MCF 10A (cell line): ENCODE results near the gene SFI1. TPM values are rescaled to one million over a fixed set of nuclear protein-coding genes. Genes with fewer than 3 reads are reported as not detected.

Source experiments
- BruUV-seq: library from RNA; stranded (reverse); fragments of 400-500 nt; replicated peaks from 2 replicates; lab custom pipeline; 2021; lab: Mats Ljungman, UMichigan
- CTCF ChIA-PET: fragments of 300-600 bp; sonication (Branson Sonifier 250); formaldehyde crosslinking; extraction: SDS; loops from one replicate; lab custom pipeline; 2021; ENCODE audit warnings: antibody characterized with exemption, inconsistent platforms; lab: Yijun Ruan, JAX
- POLR2A ChIA-PET: fragments of 300-600, 350-650 bp; sonication (Branson Sonifier 250); formaldehyde crosslinking; extraction: SDS; loops from one replicate; lab custom pipeline; 2020; ENCODE audit warnings: antibody characterized with exemption, inconsistent platforms; lab: Yijun Ruan, JAX
- DNase-seq: peaks from one replicate; pipeline ENCODE4 v3.0.0-alpha.2; 2018; ENCODE audit not compliant: unreplicated experiment
- H3K27ac Mint-ChIP-seq: one replicate; pipeline ENCODE4 v1.8.0; 2022; ENCODE audit warnings: mild to moderate bottlenecking, low read depth, mixed read lengths; ENCODE audit not compliant: unreplicated experiment
- H3K27me3 Mint-ChIP-seq: one replicate; pipeline ENCODE4 v1.8.0; 2022; ENCODE audit warnings: mixed read lengths; ENCODE audit not compliant: insufficient read depth, unreplicated experiment
- H3K36me3 Mint-ChIP-seq: one replicate; pipeline ENCODE4 v1.8.0; 2022; ENCODE audit warnings: mild to moderate bottlenecking, moderate library complexity, mixed read lengths; ENCODE audit not compliant: insufficient read depth, unreplicated experiment
- H3K4me1 Mint-ChIP-seq: one replicate; pipeline ENCODE4 v1.8.0; 2022; ENCODE audit warnings: mixed read lengths; ENCODE audit not compliant: insufficient read depth, unreplicated experiment
- H3K4me3 Mint-ChIP-seq: one replicate; pipeline ENCODE4 v1.8.0; 2022; ENCODE audit warnings: mild to moderate bottlenecking, moderate library complexity, mixed read lengths; ENCODE audit not compliant: unreplicated experiment
- H3K9me3 Mint-ChIP-seq: one replicate; pipeline ENCODE4 v1.8.0; 2022; ENCODE audit warnings: mixed read lengths; ENCODE audit not compliant: unreplicated experiment
- intact Hi-C: fragments of 100-400 bp; cut with micrococcal nuclease; formaldehyde crosslinking; loops from 2 replicates; pipeline ENCODE4 v1.14.1; 2022
- microRNA-seq: library from miRNA; unstranded; fragments of <30 nt; microRNA quantifications from one replicate; pipeline ENCODE4 v1.2.0, GENCODE V29; 2022
- total RNA-seq: library from RNA; stranded (reverse); gene quantifications from 2 replicates; pipeline ENCODE4 v1.2.3, GENCODE V29; 2022
- TF ChIP-seq, protein P1 (sequence below): fragments of 200-600 bp; IDR thresholded peaks from one replicate; pipeline ENCODE4 v1.8.0; 2022; ENCODE audit warnings: antibody characterized with exemption, mild to moderate bottlenecking; ENCODE audit not compliant: unreplicated experiment

SFI1 gene
- total RNA-seq, 1 experiment from 2014 or later: 36.2 TPM

DNA sequence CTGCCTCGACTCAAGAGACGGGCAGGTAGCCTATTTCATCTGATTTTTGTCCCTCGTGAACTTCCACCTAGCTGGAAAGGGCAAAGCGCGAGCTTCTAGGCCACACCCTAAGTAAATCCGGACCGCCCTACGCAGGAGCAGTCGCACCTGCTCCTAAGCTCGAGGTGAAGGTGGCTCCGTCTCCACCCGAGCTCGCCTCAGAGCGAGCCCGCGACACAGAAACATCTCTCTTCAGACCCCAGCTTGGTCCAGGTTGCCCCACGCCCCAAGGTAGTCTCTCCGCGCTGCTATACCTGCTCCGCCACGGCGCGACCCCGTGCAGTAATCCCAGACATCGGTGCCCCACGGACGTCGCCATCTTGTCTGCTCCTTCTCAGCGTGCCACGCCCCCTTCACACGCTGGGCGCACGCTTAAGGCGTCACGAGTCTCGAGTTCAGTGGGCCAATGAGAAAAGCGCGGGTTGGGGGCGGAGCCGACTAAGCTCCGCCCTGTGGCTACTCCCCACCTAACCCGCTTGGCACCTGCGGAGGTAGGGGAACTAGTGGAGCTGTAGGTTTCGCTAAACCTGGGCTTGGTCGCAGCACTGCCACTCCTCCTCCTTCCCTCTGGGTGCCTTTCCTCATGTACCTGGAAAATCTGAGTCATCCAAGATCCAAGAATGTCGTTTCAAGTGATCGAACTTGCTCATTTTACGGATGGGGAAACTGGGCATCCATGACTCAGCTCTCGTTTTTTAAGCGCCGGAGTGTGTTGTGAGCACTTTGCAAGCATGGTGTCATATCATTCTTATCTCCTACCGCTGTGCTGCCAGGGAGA, 165.7 kb downstream of the SFI1 start, which contains the start of gene PISD:
Gene PISD (minus strand): TSS at position 365 of the 817 bp plus-strand sequence. CDS start 7 bp downstream, at position 358.
- H3K9me3 Mint-ChIP-seq: no peaks in the 10 kb centered on the region
- TF ChIP-seq, protein P1, sequence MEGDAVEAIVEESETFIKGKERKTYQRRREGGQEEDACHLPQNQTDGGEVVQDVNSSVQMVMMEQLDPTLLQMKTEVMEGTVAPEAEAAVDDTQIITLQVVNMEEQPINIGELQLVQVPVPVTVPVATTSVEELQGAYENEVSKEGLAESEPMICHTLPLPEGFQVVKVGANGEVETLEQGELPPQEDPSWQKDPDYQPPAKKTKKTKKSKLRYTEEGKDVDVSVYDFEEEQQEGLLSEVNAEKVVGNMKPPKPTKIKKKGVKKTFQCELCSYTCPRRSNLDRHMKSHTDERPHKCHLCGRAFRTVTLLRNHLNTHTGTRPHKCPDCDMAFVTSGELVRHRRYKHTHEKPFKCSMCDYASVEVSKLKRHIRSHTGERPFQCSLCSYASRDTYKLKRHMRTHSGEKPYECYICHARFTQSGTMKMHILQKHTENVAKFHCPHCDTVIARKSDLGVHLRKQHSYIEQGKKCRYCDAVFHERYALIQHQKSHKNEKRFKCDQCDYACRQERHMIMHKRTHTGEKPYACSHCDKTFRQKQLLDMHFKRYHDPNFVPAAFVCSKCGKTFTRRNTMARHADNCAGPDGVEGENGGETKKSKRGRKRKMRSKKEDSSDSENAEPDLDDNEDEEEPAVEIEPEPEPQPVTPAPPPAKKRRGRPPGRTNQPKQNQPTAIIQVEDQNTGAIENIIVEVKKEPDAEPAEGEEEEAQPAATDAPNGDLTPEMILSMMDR: no peak
- intact Hi-C loops: loop anchor here (5.0 kb wide), 2 partner anchors 90 to 210 kb away; partner anchors contain the start of genes DEPDC5 and PRR14L
- peaks cover 44% of the 10 kb centered on the region for H3K36me3 Mint-ChIP-seq
- peak; percentile 98 for DNase-seq
- H3K4me3 Mint-ChIP-seq: peak within 1 kb of the TSS; percentile 100
- ChIA-PET POLR2A (interaction anchor here (0.6 to 6.2 kb wide), 46 partner anchors 9 to 830 kb away, joined by 3 to 107 read pairs (median 4); partner anchors contain the start of genes DEPDC5, EIF4ENIF1, PRR14L and SFI1), CTCF (interaction anchor here (0.6 to 1.5 kb wide), 9 partner anchors 13 to 308 kb away, joined by 3 to 7 read pairs (median 4); no protein-coding TSS in a partner anchor)
- H3K27ac Mint-ChIP-seq: peak within 1 kb of the TSS; percentile 100
- BruUV-seq: no TSS peak
- no peaks in the 10 kb centered on the region for H3K27me3 Mint-ChIP-seq
- peaks cover 19% of the 10 kb centered on the region for H3K4me1 Mint-ChIP-seq

DNA sequence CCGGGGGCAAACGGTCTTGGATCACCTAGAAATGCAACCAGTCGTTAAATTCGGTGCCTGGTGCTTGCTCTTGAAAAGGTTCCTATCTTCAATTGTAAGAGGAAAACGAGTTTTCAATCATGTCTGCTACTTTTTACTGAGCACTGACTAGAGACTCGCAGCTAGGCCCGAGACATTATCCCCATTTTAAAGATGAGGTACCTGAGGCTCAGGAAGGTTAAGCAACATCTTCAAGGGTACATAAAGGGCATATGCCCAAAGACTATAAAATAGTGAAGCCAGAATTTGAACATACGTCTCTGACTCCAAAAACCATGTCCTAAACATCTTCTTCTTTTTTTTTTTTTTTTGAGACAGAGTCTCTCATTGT, 166.3 kb downstream of the SFI1 start:
- H3K36me3 Mint-ChIP-seq: peaks cover 44% of the 10 kb centered on the region
- H3K4me1 Mint-ChIP-seq: peaks cover 19% of the 10 kb centered on the region
- H3K4me3 Mint-ChIP-seq: peak overlapping the region; percentile 100
- peak overlapping the region; percentile 100 for H3K27ac Mint-ChIP-seq
- ChIA-PET CTCF (interaction anchor here (0.6 to 1.4 kb wide), 6 partner anchors 14 to 308 kb away, joined by 3 to 5 read pairs (median 4); no protein-coding TSS in a partner anchor), POLR2A (interaction anchor here (0.6 to 6.2 kb wide), 30 partner anchors 10 to 328 kb away, joined by 3 to 107 read pairs (median 9); partner anchors contain the start of genes DEPDC5, EIF4ENIF1, PRR14L and YWHAH)
- TF ChIP-seq, protein P1: no peak
- intact Hi-C loops: loop anchor here (5.0 kb wide), 2 partner anchors 90 to 210 kb away; partner anchors contain the start of genes DEPDC5 and PRR14L
- no peak for DNase-seq
- no peaks in the 10 kb centered on the region for H3K27me3 Mint-ChIP-seq
- H3K9me3 Mint-ChIP-seq: no peaks in the 10 kb centered on the region
- no TSS peak for BruUV-seq

Small RNAs within 50 kb of the gene (microRNA-seq; reads per million reads assigned to microRNA genes)
- not detected for gene MIR7109

Other genes with a start within 250 kb of the SFI1 start
- 0.25 and 0.93 TPM in 2 replicates for gene PIK3IP1, start 204.0 kb upstream of the SFI1 start, total RNA-seq
- 16.0 and 19.2 TPM in 2 replicates for gene PATZ1, start 150.2 kb upstream of the SFI1 start, total RNA-seq
- gene DRG1, start 96.9 kb upstream of the SFI1 start, total RNA-seq: 84.8 and 101 TPM in 2 replicates
- 25.6 and 31.1 TPM in 2 replicates for gene EIF4ENIF1, start 6.7 kb upstream of the SFI1 start, total RNA-seq
- 38.3 and 48.2 TPM in 2 replicates for gene PISD, start 165.7 kb downstream of the SFI1 start, total RNA-seq